A673 (cell line): ENCODE measurements around the gene ZMYND11. TPM values are rescaled to one million over a fixed set of nuclear protein-coding genes. Genes with fewer than 3 reads are reported as not detected.

Experiments used
- BruUV-seq: library from RNA; stranded (reverse); fragments of 400-500 nt; replicated peaks from 2 replicates; lab custom pipeline; 2021; lab: Mats Ljungman, UMichigan
- CTCF ChIA-PET: fragments of 300-600 bp; sonication (Branson Sonifier 250); formaldehyde crosslinking; loops from one replicate; lab custom pipeline; 2022; ENCODE audit warnings: antibody characterized with exemption; lab: Charles Lee
- POLR2A ChIA-PET: fragments of 300-600 bp; sonication (Branson Sonifier 250); formaldehyde crosslinking; loops from one replicate; lab custom pipeline; 2022; ENCODE audit warnings: antibody characterized with exemption; ENCODE audit not compliant: low non-redundant PET; lab: Charles Lee
- DNase-seq: peaks from one replicate; pipeline ENCODE4 v3.0.0-alpha.2; 2015; ENCODE audit warnings: low spot score
- H3K27ac ChIP-seq: fragments of 200-600 bp; sonication (generic); 2 replicates; pipeline ENCODE4 v1.5.1; 2016; ENCODE audit warnings: mixed run types, low read depth, mild to moderate bottlenecking, mixed read lengths, antibody characterized with exemption, low read length; ENCODE audit not compliant: poor library complexity, severe bottlenecking
- H3K27me3 ChIP-seq: fragments of 200-600 bp; sonication (generic); replicated peaks from 2 replicates; pipeline ENCODE4 v1.6.1; 2017; ENCODE audit warnings: mixed run types, low read depth, mild to moderate bottlenecking, mixed read lengths, antibody characterized with exemption, low read length; ENCODE audit not compliant: insufficient read depth, poor library complexity
- H3K36me3 ChIP-seq: fragments of 200-600 bp; sonication (generic); 2 replicates; pipeline ENCODE4 v1.6.1; 2016; ENCODE audit warnings: mixed run types, mild to moderate bottlenecking, mixed read lengths, antibody characterized with exemption, low read length; ENCODE audit not compliant: insufficient read depth, poor library complexity, severe bottlenecking
- H3K4me1 ChIP-seq: fragments of 200-600 bp; sonication (generic); 2 replicates; pipeline ENCODE4 v1.6.1; 2017; ENCODE audit warnings: mixed run types, mild to moderate bottlenecking, mixed read lengths, antibody characterized with exemption, low read length; ENCODE audit not compliant: insufficient read depth, poor library complexity, severe bottlenecking
- H3K4me3 ChIP-seq: fragments of 200-600 bp; sonication (generic); 2 replicates; pipeline ENCODE4 v1.5.1; 2016; ENCODE audit warnings: low read depth, mixed run types, mild to moderate bottlenecking, mixed read lengths, low read length; ENCODE audit not compliant: poor library complexity, severe bottlenecking
- H3K9me3 ChIP-seq: fragments of 200-600 bp; sonication (generic); 2 replicates; pipeline ENCODE4 v1.6.1; 2016; ENCODE audit warnings: mixed run types, low read depth, mild to moderate bottlenecking, mixed read lengths, antibody characterized with exemption, low read length; ENCODE audit not compliant: poor library complexity, severe bottlenecking
- EZH2 ChIP-seq: fragments of 200-600 bp; sonication (generic); IDR thresholded peaks from 2 replicates; pipeline ENCODE4 v1.6.1; 2017; ENCODE audit warnings: borderline replicate concordance, low read depth, mild to moderate bottlenecking, mixed read lengths, antibody characterized with exemption, low read length; ENCODE audit not compliant: poor library complexity, severe bottlenecking
- intact Hi-C: fragments of 100-400 bp; cut with micrococcal nuclease; formaldehyde crosslinking; loops from one replicate; pipeline ENCODE4 v1.10.0; 2022; ENCODE audit not compliant: unreplicated experiment
- total RNA-seq: library from RNA; stranded (reverse); gene quantifications from 2 replicates; pipeline ENCODE4 v1.2.3, GENCODE V29; 2021
- TF ChIP-seq, protein P1 (sequence below): fragments of 300-800, 200-600 bp; sonication (generic); conservative IDR thresholded peaks from 2 replicates; pipeline ENCODE4 v1.5.1; 2017; ENCODE audit warnings: low read depth, mild to moderate bottlenecking, antibody characterized with exemption, low read length, moderate library complexity, mixed read lengths

Gene ZMYND11
- total RNA-seq, 1 experiment from 2014 or later: 82.8 TPM

DNA sequence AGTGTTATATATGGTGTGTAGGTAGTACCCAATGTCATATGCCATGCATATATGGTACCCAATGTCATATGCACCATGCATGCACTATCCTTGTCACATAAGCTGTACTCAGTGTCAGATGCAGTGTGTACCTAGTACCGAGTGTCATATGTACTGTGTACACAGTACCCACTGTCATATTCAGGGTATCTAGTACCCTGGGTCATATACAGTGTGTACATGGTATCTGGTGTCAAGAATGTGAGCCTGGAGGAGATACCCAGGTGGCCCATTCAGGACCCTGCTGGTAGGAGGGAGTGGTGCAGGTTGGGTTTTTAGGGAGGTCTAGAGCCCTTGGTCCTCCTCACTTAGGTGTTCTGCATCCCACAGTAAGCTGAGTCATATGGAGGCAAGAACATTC, 1.8 kb downstream of the ZMYND11 start:
- Histone ChIP-seq H3K4me3 (peak overlapping the region; percentile 66), H3K4me1 (peaks cover 34% of the 10 kb centered on the region), H3K36me3 (no peaks in the 10 kb centered on the region), H3K27me3 (no peaks in the 10 kb centered on the region), H3K27ac (no peak overlapping the region), H3K9me3 (no peaks in the 10 kb centered on the region)
- CTCF ChIA-PET: interaction anchor here (0.6 kb wide), 1 partner anchor 14 kb away, joined by 3 read pairs; no protein-coding TSS in a partner anchor
- BruUV-seq: no TSS peak
- no peak for TF ChIP-seq EZH2
- TF ChIP-seq, protein P1, sequence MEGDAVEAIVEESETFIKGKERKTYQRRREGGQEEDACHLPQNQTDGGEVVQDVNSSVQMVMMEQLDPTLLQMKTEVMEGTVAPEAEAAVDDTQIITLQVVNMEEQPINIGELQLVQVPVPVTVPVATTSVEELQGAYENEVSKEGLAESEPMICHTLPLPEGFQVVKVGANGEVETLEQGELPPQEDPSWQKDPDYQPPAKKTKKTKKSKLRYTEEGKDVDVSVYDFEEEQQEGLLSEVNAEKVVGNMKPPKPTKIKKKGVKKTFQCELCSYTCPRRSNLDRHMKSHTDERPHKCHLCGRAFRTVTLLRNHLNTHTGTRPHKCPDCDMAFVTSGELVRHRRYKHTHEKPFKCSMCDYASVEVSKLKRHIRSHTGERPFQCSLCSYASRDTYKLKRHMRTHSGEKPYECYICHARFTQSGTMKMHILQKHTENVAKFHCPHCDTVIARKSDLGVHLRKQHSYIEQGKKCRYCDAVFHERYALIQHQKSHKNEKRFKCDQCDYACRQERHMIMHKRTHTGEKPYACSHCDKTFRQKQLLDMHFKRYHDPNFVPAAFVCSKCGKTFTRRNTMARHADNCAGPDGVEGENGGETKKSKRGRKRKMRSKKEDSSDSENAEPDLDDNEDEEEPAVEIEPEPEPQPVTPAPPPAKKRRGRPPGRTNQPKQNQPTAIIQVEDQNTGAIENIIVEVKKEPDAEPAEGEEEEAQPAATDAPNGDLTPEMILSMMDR: peak; percentile 44; the same call in 1 of the 2 replicates
- peak; percentile 56 for DNase-seq
- POLR2A ChIA-PET: no interaction called here
- intact Hi-C loops: no loop called here

DNA sequence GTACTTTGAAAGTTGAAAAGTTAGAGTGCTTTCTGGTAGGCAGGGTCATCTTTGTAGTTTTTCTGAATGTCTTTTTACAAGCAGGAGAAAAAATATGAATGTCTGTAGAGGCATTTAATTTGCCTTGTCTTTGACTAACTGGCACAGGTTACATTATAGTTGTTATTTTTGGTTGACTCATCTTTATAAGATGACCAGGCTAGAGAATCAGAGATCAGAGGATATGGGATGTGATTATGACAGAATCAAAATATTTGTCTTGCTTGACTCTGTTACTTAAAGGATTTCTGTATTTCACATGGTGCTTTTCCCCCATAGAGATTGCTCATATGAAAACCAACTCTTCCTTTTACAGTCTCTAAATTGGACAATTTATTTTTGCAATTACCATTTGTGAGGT, 2.4 kb downstream of the ZMYND11 start:
- H3K4me1 ChIP-seq: peaks cover 30% of the 10 kb centered on the region
- H3K27me3 ChIP-seq: no peaks in the 10 kb centered on the region
- H3K9me3 ChIP-seq: no peaks in the 10 kb centered on the region
- ChIA-PET POLR2A (no interaction called here), CTCF (no interaction called here)
- DNase-seq: no peak
- intact Hi-C loops: no loop called here
- H3K27ac ChIP-seq: no peak overlapping the region
- no peak overlapping the region for H3K4me3 ChIP-seq
- no peak for TF ChIP-seq EZH2
- TF ChIP-seq, protein P1: no peak
- no peaks in the 10 kb centered on the region for H3K36me3 ChIP-seq
- BruUV-seq: TSS peak; percentile 19

DNA sequence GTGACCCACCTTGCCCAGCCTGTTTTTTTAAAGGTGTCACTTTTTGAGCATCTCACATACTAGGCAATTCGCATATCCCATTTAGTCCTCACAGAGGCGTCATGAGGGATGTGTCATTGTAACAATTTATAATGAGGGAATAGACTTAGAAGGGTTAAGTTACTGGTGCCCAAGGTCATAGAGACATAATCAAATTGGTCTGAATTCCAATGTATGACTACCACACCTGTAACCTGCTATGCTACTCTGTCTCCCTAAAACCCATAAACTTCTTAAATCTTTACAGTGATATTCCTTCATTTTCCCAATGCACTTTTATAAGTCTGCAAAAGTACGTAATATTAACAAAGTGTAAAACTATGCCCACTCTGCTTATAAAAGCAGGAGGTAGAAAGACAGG, 7.1 kb downstream of the ZMYND11 start:
- Histone ChIP-seq H3K27me3 (no peaks in the 10 kb centered on the region), H3K4me3 (no peak overlapping the region), H3K9me3 (peaks cover 5% of the 10 kb centered on the region), H3K4me1 (peaks cover 22% of the 10 kb centered on the region), H3K36me3 (no peaks in the 10 kb centered on the region), H3K27ac (no peak overlapping the region)
- POLR2A ChIA-PET: no interaction called here
- intact Hi-C loops: no loop called here
- TF ChIP-seq, protein P1: no peak
- DNase-seq: no peak
- CTCF ChIA-PET: no interaction called here
- no TSS peak for BruUV-seq
